Mammary epithelial cell (primary cell): ENCODE results near the gene LONP1.

Experiments
- CTCF ChIP-seq, 2 donors: IDR thresholded peaks in 1 of 2; conservative IDR thresholded peaks in 1 of 2; 2 replicates each; pipeline ENCODE4 v1.5.1; 2011 to 2012; ENCODE audit warnings: inconsistent platforms in 2 of 2, low read length in 2 of 2, mild to moderate bottlenecking in 2 of 2, control low read depth in 1 of 2, low read depth in 1 of 2; ENCODE audit not compliant: insufficient read depth in 1 of 2; ENCODE audit errors: extremely low read depth in 1 of 2
- EZH2 ChIP-seq: IDR thresholded peaks from 2 replicates; pipeline ENCODE4 v1.6.1; 2012; ENCODE audit warnings: low read length, inconsistent platforms, borderline replicate concordance

- no peak for TF ChIP-seq CTCF (conservative IDR thresholded peaks at IDR 0.05 in 1 of 2, IDR thresholded peaks at IDR 0.05 in 1 of 2; ENCODE audit: extremely low read depth in 1 of 2, insufficient read depth in 1 of 2, low read depth in 1 of 2, low read length in 2 of 2)
- TF ChIP-seq EZH2 = no peak
These were observed 14.4 kb downstream of the LONP1 start for GRCh38 chr19:5705552-5705951.
